ENCODE results near the gene D2HGDH. TPM values are rescaled to one million over a fixed set of nuclear protein-coding genes. Genes with fewer than 3 reads are reported as not detected.

D2HGDH gene
- total and polyA plus RNA-seq, 10 of the 15 experiments (the other 5 are each of a cell fraction or from before 2014, with no cell fraction given), result 0.52 to 32.1 (median 11.0) TPM

GRCh38 chr2:241689306-241689705, 45.1 kb upstream of the D2HGDH start (continued):
- TF ChIP-seq BCLAF1 (IDR thresholded peaks at IDR 0.05) (no peak), RAD21 (IDR thresholded peaks at IDR 0.05; ENCODE audit: insufficient read depth, low read depth, low read length) (no peak), BCL11A (IDR thresholded peaks at IDR 0.05; ENCODE audit: low read depth, low read length) (no peak), PML (IDR thresholded peaks at IDR 0.05; ENCODE audit: low read length) (no peak), WRNIP1 (IDR thresholded peaks at IDR 0.05; ENCODE audit: borderline replicate concordance, low read depth, low read length) (no peak)

- Histone ChIP-seq H4K20me1 (ENCODE audit: control insufficient read depth, insufficient read depth) (no peaks in the 10 kb centered on the region), H3K27ac (ENCODE audit: control insufficient read depth, insufficient read depth) (no peak overlapping the region), H3K27me3 (replicated peaks in 1 of 2; ENCODE audit: control insufficient read depth in 2 of 2, insufficient read depth in 2 of 2, low read length in 1 of 2) (no peaks in the 10 kb centered on the region), H3K4me1 (ENCODE audit: control insufficient read depth, insufficient read depth, low read length) (peaks cover 7% of the 10 kb centered on the region; the same call in 1 of the 2 replicates), H3K9me3 (replicated peaks; ENCODE audit: control insufficient read depth, insufficient read depth, low read length) (no peaks in the 10 kb centered on the region), H3K79me2 (ENCODE audit: control insufficient read depth, insufficient read depth, low read length) (peaks cover 34% of the 10 kb centered on the region), H3K4me3 (no peak overlapping the region), H3K4me2 (ENCODE audit: control insufficient read depth, insufficient read depth) (no peak overlapping the region), H2AFZ (ENCODE audit: control insufficient read depth, low read depth, low read length) (no peak overlapping the region), H3K9ac (ENCODE audit: control insufficient read depth, insufficient read depth, low read length) (no peak overlapping the region), H3K36me3 (ENCODE audit: control insufficient read depth in 2 of 2, insufficient read depth in 2 of 2, low read length in 1 of 2) (peaks cover 0 to 6% of the 10 kb centered on the region in 2 experiments; a peak in 3 of 4 replicates)
- BruUV-seq (replicated peaks), result no TSS peak
- intact Hi-C loops (cut with micrococcal nuclease; ENCODE audit: unreplicated experiment) (no loop called here), in situ Hi-C loops (cut with MboI) (no loop called here)
- FAIRE-seq, result no peak
- WGBS (ENCODE audit: insufficient coverage, insufficient replicate concordance, low lambda C conversion rate, missing lambda C conversion rate), result 89% methylated on average over 6 of the region's 6 CpGs
- ChIA-PET POLR2A (interaction anchor here (0.7 kb wide), 1 partner anchor 1125 kb away, joined by 4 read pairs; no protein-coding TSS in a partner anchor), SMC1A (ENCODE audit: uncharacterized antibody, unreplicated experiment) (no interaction called here), RAD21 (ENCODE audit: unreplicated experiment) (no interaction called here), CTCF (no interaction called here)
- ATAC-seq, result no peak
- no peak for TF ChIP-seq ZNF24 (IDR thresholded peaks at IDR 0.05)
- TF ChIP-seq POLR2A (IDR thresholded peaks at IDR 0.05; ENCODE audit: low read depth, low read length), result peak; percentile 56
- no peak for TF ChIP-seq WRNIP1 (IDR thresholded peaks at IDR 0.05; ENCODE audit: borderline replicate concordance, low read depth, low read length)
- no peak for DNase-seq (ENCODE audit: low read depth, low spot score)
Measured at GRCh38 chr2:241690202-241690717, 44.2 kb upstream of the D2HGDH start.
